Ishikawa (cell line): ENCODE results near the gene GAB1.

ENCODE experiments used
- CEBPB ChIP-seq: IDR thresholded peaks from 2 replicates; pipeline ENCODE4 v1.6.1; 2012
- CREB1 ChIP-seq: IDR thresholded peaks from 2 replicates; pipeline ENCODE4 v1.6.1; 2012; ENCODE audit warnings: low read depth
- EGR1 ChIP-seq: IDR thresholded peaks from 2 replicates; pipeline ENCODE4 v1.6.1; 2012
- EP300 ChIP-seq: IDR thresholded peaks from 2 replicates; pipeline ENCODE4 v1.6.1; 2012; ENCODE audit warnings: borderline replicate concordance
- FOXM1 ChIP-seq: IDR thresholded peaks from 2 replicates; pipeline ENCODE4 v1.6.1; 2012; ENCODE audit warnings: low read depth, borderline replicate concordance
- NFIC ChIP-seq: IDR thresholded peaks from 2 replicates; pipeline ENCODE4 v1.6.1; 2012
- RAD21 ChIP-seq: IDR thresholded peaks from 2 replicates; pipeline ENCODE4 v1.6.1; 2012; ENCODE audit warnings: low read depth
- REST ChIP-seq: IDR thresholded peaks from 2 replicates; pipeline ENCODE4 v1.6.1; 2012; ENCODE audit warnings: low read depth, mild to moderate bottlenecking
- TAF1 ChIP-seq: IDR thresholded peaks from 2 replicates; pipeline ENCODE4 v1.6.1; 2012; ENCODE audit warnings: low read depth, mild to moderate bottlenecking
- TCF12 ChIP-seq: IDR thresholded peaks from 2 replicates; pipeline ENCODE4 v1.6.1; 2012; ENCODE audit warnings: low read depth
- USF1 ChIP-seq: IDR thresholded peaks from 2 replicates; pipeline ENCODE4 v1.6.1; 2012
- YY1 ChIP-seq: IDR thresholded peaks from 2 replicates; pipeline ENCODE4 v1.6.1; 2012; ENCODE audit warnings: low read depth
- ZBTB7A ChIP-seq: IDR thresholded peaks from 2 replicates; pipeline ENCODE4 v1.6.1; 2012; ENCODE audit warnings: low read depth
- TF ChIP-seq, protein P1 (sequence below): IDR thresholded peaks from 2 replicates; pipeline ENCODE4 v1.6.1; 2012

DNA sequence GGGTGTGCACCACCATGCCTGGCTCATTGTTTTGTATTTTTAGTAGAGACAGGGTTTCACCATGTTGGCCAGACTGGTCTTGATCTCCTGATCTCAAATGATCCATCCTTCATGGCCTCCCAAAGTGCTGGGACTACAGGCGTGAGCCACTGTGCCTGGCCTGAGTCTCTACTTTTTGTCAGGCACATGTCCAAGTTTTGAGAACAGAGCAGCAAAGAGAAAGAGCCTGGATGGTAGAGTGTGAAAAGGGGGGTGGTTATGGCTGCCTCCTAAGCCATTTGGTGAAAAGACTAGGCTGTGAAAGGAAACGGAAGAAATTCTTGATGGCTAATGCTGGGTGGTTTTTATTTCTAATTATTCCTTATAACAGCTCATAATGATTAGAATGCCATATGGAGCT, 63.4 kb downstream of the GAB1 start:
- TF ChIP-seq, protein P1, sequence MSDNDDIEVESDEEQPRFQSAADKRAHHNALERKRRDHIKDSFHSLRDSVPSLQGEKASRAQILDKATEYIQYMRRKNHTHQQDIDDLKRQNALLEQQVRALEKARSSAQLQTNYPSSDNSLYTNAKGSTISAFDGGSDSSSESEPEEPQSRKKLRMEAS: no peak
- TF ChIP-seq RAD21: no peak
- TF ChIP-seq ZBTB7A: no peak
- no peak for TF ChIP-seq TCF12
- no peak for TF ChIP-seq YY1
- no peak for TF ChIP-seq CREB1
- TF ChIP-seq NFIC: no peak
- no peak for TF ChIP-seq FOXM1
- no peak for TF ChIP-seq CEBPB
- TF ChIP-seq EP300: no peak
- TF ChIP-seq USF1: no peak
- TF ChIP-seq TAF1: no peak
- TF ChIP-seq EGR1: no peak
- TF ChIP-seq REST: no peak
